Activated naive CD4-positive, alpha-beta T cell treated with Interleukin-2 at 50 U/mL for 16 hours (primary cell): ENCODE results near the gene TSEN34.

Source experiments
- DNase-seq: peaks from one replicate; pipeline ENCODE4 v3.0.0-alpha.2; 2020

Gene TSEN34

DNA sequence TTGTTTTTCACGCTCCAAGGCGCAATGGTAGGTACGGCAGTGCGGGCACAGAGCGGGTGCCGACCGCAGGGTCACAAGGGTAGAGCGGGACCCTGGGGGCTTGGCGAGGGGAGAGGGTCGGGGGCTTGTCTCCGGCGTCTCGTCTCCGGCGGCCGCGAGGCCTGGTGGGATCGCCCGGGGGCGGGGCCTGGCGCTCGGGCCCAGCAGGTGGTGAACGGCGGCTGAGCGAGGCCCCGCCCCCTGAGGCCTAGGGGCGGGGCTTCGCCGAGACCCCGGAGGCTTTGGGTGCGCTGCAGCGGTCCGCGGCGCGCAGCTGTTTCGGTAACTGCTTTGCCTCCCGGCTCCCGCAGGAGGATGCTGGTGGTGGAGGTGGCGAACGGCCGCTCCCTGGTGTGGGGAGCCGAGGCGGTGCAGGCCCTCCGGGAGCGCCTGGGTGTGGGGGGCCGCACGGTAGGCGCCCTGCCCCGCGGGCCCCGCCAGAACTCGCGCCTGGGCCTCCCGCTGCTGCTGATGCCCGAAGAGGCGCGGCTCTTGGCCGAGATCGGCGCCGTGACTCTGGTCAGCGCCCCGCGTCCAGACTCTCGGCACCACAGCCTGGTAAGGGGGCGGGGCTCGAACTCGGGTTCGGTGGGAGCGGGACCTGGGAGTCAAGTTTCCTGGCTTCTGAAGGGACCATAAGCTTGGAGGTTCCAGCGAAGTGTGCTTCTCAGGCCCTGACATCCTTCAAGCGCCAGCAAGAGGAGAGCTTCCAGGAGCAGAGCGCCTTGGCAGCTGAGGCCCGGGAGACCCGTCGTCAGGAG, at the start of gene TSEN34:
Gene TSEN34, plus strand, starts transcription at position 298 of the 800 bp plus-strand sequence. Its CDS starts 57 bp downstream, at position 355.
- peak; percentile 86 for DNase-seq

DNA sequence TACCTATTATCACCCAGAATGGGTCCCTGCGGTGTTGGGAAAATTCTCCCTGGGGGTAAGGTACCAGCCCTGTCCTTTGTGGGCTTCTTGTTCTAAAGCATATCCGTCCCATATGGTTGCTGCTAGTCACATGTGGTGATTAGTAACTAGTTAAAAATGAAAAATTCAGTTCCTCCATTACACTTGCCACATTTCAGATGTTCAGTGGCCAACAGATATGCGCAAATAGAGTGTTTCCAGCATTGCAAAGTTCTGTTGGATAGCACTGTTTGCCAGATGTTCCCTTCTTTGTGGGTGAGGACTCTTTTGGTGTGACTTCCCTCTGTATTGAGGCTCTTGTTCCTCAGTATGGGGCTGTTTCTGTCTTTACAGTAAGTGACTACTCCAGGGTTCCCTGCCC, 49.8 kb upstream of the TSEN34 start:
- no peak for DNase-seq

- DNase-seq, result no peak
These were observed 48.8 kb upstream of the TSEN34 start for GRCh38 chr19:54142166-54142780.

DNA sequence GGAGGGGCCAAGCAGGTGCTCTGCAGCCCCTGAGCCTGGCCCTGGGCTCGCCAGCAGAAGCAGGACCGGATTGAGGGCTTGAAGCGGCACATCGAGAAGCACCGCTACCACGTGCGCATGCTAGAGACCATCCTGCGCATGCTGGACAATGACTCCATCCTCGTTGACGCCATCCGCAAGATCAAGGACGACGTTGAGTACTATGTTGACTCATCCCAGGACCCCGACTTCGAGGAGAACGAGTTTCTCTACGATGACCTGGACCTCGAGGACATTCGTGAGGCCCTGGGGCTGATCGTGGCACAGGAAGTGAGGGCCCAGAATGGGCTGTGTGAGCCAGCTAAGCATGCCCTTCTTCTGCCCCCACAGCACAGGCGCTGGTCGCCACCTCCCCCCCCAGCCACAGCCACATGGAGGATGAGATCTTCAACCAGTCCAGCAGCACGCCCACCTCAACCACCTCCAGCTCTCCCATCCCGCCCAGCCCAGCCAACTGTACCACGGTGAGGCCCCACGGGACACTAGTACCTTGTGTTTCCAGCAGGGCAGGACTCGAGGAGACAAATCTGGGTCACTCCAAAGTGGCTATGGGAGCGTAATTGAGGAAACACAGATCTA, 45.5 kb upstream of the TSEN34 start:
- DNase-seq, result no peak

GRCh38 chr19:54147676-54148075, 43.4 kb upstream of the TSEN34 start:
- DNase-seq, result no peak

DNA sequence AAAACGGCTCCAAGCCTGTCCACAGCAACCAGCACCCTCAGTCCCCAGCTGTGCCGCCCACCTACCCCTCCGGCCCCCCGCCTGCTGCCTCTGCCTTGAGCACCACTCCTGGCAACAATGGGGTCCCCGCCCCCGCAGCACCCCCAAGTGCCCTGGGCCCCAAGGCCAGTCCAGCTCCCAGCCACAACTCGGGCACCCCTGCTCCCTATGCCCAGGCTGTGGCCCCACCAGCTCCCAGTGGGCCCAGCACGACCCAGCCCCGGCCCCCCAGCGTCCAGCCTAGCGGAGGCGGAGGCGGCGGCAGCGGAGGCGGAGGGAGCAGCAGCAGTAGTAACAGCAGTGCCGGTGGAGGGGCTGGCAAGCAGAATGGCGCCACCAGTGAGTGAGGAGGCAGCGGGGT, 43.0 kb upstream of the TSEN34 start:
- DNase-seq, result no peak

- DNase-seq, result no peak
These were observed 41.9 kb upstream of the TSEN34 start for GRCh38 chr19:54149021-54149812.

- no peak for DNase-seq
These were observed 39.6 kb upstream of the TSEN34 start for GRCh38 chr19:54151362-54152035.

DNA sequence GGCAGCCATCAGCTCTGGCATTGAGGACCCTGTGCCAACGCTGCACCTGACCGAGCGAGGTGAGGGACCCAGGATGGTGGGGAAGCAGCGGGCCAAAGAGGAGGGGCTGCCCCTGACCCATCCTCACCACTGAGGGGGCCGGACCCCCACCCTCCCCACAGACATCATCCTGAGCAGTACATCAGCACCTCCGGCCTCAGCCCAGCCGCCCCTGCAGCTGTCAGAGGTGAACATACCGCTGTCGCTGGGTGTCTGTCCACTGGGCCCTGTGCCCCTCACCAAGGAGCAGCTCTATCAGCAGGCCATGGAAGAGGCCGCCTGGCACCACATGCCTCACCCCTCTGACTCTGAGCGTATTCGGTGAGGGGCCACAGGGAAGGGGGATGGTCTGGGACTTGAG, 38.8 kb upstream of the TSEN34 start:
- no peak for DNase-seq

- no peak for DNase-seq
These were observed 38.1 kb upstream of the TSEN34 start for GRCh38 chr19:54152878-54153524.

- DNase-seq, result no peak
These were observed 37.3 kb upstream of the TSEN34 start for GRCh38 chr19:54153731-54154326.

DNA sequence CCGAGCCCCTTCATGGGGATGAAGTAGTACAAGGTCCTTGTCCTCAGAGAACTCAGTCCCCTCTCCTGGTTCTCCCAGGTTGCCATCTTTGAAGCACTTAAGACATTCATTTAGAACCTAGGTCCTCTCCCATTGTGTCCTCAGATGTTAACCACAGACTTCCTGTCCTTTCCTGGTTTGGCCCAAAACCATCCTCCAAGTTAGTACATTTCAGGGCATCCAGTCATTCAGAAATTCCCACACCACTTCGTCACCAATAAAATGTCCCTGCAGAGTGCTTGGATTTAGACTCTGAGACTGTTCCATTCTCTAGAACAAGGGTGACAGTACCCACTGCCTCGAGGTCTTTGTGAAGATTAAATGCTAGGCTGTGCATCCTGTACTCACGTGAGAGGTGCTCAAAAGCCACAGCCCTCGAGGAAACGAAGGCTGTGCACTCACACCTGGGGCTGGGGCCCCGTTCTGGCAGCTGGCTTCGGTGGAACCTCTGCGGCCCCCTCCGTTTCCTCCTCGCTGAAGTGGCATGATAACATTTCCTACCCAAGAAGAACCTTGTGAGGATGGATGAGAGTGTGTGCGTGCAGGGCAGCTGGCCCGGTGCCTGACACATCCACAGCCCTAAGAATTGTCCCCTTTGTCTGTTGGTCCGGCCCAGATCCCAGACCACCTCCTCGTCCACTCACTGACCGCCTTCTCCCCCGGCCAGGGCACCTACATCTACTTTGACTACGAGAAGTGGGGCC, 36.3 kb upstream of the TSEN34 start:
- no peak for DNase-seq

DNA sequence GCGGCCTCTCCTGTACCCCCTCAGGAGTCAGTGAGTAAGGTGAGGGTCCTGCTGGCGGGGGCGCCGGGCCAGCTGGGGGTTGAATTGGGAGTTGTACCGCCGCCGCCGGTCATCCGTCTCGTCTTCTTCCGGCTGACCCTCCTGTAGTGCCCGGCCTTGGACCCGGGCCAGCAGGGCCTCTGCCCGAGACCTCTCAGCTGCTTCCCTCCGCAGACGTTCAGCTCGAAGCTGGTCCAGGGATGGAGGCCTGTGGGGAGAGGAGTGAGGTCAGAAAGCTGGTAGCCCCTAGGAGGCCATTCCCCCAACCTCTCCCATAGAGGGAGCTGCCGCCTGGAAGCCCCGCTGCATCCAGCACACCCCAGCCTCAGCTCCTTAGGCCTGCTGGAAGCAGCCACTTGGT, 35.4 kb upstream of the TSEN34 start:
- no peak for DNase-seq

DNA sequence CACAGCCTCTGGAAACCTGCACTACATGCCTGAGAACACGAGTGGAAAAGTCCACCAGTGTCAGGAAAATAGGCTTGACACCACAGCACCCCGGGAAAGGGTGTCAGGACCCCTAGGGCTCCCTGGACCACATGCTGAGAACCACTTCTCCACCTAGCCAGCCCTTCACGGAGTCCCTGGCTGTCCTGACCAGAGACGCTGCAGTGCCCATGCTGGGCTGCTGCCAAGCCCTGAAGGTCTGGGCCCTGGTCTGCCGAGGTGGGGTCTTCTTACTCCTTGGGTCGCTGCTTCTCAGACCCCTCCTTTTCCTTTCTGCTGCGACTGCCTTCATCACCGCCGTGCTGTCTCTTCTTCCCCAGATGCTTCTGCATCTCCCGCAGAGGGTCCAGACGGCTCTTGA, 34.6 kb upstream of the TSEN34 start:
- no peak for DNase-seq

DNA sequence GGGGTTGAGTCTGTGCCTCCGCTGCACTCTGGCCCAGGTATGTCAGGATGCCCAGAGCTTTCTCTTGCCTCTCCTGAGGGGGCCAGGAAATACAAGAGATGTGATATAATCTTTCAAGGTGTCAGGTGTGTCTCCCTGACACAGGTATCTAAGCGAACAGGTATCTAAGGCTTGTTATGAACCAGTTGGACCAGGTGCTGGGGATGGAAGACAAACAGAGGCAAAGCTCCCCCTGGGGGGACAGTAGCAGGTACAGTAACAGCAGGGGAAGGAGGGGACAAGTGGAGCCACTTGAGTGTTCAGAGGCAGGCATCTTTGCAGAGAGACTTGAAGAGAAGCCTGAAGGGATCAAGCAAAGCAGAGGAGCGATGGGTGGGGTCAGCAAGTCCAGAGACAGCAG, 34.2 kb upstream of the TSEN34 start:
- no peak for DNase-seq

GRCh38 chr19:54158812-54159351, 32.2 kb upstream of the TSEN34 start:
- DNase-seq, result peak; percentile 52

DNA sequence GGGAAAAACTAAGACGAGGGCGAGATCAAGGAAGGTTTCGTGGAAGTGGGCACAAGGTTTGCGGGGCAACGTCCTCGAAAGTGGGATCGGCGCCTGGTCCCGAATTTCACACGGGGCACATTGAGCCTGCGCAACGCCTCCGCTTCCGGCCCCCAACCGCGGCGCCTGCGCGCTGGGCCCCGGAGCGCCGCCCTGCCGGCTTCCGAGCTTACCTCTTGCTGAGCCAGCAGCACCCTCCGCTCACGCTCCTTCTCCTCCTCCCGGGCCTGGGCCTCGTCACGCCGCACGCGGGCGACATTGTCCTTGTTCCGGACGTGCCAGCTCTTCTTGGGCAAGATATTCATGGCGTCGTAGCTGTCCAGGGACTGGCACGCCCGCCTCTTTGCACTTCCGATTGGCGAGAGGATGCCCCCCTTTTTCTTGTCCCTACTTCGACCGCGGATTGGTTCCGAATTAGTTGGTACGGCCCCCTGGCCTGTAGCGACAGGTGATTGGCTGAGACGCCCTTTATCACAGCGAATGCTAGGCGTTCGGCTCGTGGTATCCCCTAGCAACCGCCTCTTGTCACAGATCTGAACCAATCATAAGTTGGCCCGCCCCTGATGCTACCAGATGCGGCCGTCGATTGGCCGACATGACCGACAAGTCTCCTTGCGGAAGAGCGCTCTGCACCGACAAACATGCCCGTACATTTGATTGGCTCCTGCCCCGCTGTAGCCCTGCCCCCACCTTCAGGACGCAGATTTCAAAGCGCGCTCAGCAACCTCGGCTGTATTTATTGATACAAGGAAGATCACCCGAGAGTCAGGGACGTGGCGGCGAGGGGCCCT, 31.5 kb upstream of the TSEN34 start, which contains the start of gene LENG1:
Gene LENG1, minus strand, starts transcription at position 370 of the 830 bp plus-strand sequence. Its CDS starts 26 bp downstream, at position 344.
- peak; percentile 99 for DNase-seq

GRCh38 chr19:54160182-54160811, 30.8 kb upstream of the TSEN34 start:
- DNase-seq, result no peak

- no peak for DNase-seq
These were observed 30.3 kb upstream of the TSEN34 start for GRCh38 chr19:54160854-54161253.
